SK-N-SH treated with all-trans-retinoic acid at 6 μM for 48 hours (cell line): ENCODE results near the gene UNC119B.

Source experiments
- ATAC-seq: fragments of 200-7000 bp; cut with Tn5 transposase; 3 replicates; pipeline ENCODE4 v1.9.1; 2020; ENCODE audit warnings: mild to moderate bottlenecking, moderate library complexity
- ARNTL ChIP-seq: fragments of 450-650 bp; formaldehyde crosslinking; IDR thresholded peaks from 2 replicates; pipeline ENCODE4 v1.5.0; 2020; ENCODE audit warnings: low read depth, mild to moderate bottlenecking, moderate library complexity, borderline replicate concordance
- BACH2 ChIP-seq: fragments of 250-450 bp; sonication (Bioruptor Pico); IDR thresholded peaks from 2 replicates; pipeline ENCODE4 v1.9.0; 2021; ENCODE audit warnings: mild to moderate bottlenecking, borderline replicate concordance
- CSDC2 ChIP-seq: fragments of 250-450 bp; sonication (Bioruptor Pico); IDR thresholded peaks from 2 replicates; pipeline ENCODE4 v1.5.0; 2020; ENCODE audit warnings: mild to moderate bottlenecking, moderate library complexity
- CSRNP3 ChIP-seq: fragments of 250-450 bp; sonication (Bioruptor Pico); IDR thresholded peaks from 2 replicates; pipeline ENCODE4 v1.5.1; 2021; ENCODE audit warnings: mild to moderate bottlenecking, moderate library complexity
- ESRRG ChIP-seq: fragments of 250-450 bp; sonication (Bioruptor Pico); IDR thresholded peaks from 2 replicates; pipeline ENCODE4 v1.6.1; 2021; ENCODE audit warnings: mild to moderate bottlenecking
- ISL1 ChIP-seq: fragments of 250-450 bp; sonication (Bioruptor Pico); IDR thresholded peaks from 2 replicates; pipeline ENCODE4 v2.1.2; 2022; ENCODE audit warnings: mild to moderate bottlenecking, moderate library complexity
- OSR1 ChIP-seq: fragments of 250-450 bp; sonication (Bioruptor Pico); IDR thresholded peaks from 2 replicates; pipeline ENCODE4 v1.8.0; 2022; ENCODE audit warnings: moderate library complexity, mild to moderate bottlenecking, inconsistent platforms
- POU6F1 ChIP-seq: fragments of 250-450 bp; sonication (Bioruptor Pico); IDR thresholded peaks from 2 replicates; pipeline ENCODE4 v1.8.0; 2021; ENCODE audit warnings: low read depth, mild to moderate bottlenecking, moderate library complexity, borderline replicate concordance
- PPARA ChIP-seq: fragments of 250-450 bp; sonication (Bioruptor Pico); IDR thresholded peaks from 2 replicates; pipeline ENCODE4 v1.5.0; 2020; ENCODE audit warnings: mild to moderate bottlenecking, borderline replicate concordance
- RARB ChIP-seq: fragments of 250-450 bp; sonication (Bioruptor Pico); IDR thresholded peaks from 2 replicates; pipeline ENCODE4 v1.8.0; 2021; ENCODE audit warnings: mild to moderate bottlenecking, moderate library complexity
- SNAI2 ChIP-seq: fragments of 250-450 bp; sonication (Bioruptor Pico); IDR thresholded peaks from 2 replicates; pipeline ENCODE4 v1.5.0; 2020; ENCODE audit warnings: mild to moderate bottlenecking, moderate library complexity
- TCF4 ChIP-seq: fragments of 250-450 bp; sonication (Bioruptor Pico); IDR thresholded peaks from 2 replicates; pipeline ENCODE4 v1.8.0; 2021; ENCODE audit warnings: mild to moderate bottlenecking, moderate library complexity, borderline replicate concordance
- TOX ChIP-seq: fragments of 250-450 bp; sonication (Bioruptor Pico); IDR thresholded peaks from 2 replicates; pipeline ENCODE4 v1.8.0; 2021; ENCODE audit warnings: mild to moderate bottlenecking, moderate library complexity, borderline replicate concordance
- TSHZ2 ChIP-seq: fragments of 250-450 bp; sonication (Bioruptor Pico); IDR thresholded peaks from 2 replicates; pipeline ENCODE4 v1.5.0; 2020; ENCODE audit warnings: mild to moderate bottlenecking, moderate library complexity
- ZC3H10 ChIP-seq: fragments of 250-450 bp; sonication (Bioruptor Pico); IDR thresholded peaks from 2 replicates; pipeline ENCODE4 v1.5.1; 2021; ENCODE audit warnings: mild to moderate bottlenecking, moderate library complexity
- ZFP3 ChIP-seq: fragments of 250-450 bp; sonication (Bioruptor Pico); IDR thresholded peaks from 2 replicates; pipeline ENCODE4 v1.5.0; 2020; ENCODE audit warnings: mild to moderate bottlenecking, moderate library complexity
- ZNF565 ChIP-seq: fragments of 450-650 bp; formaldehyde crosslinking; conservative IDR thresholded peaks from 2 replicates; pipeline ENCODE4 v1.5.0; 2020; ENCODE audit warnings: low read depth, mild to moderate bottlenecking, moderate library complexity
- ZNF70 ChIP-seq: fragments of 450-650 bp; formaldehyde crosslinking; IDR thresholded peaks from 2 replicates; pipeline ENCODE4 v1.5.0; 2020; ENCODE audit warnings: mild to moderate bottlenecking, moderate library complexity
- ZNF8 ChIP-seq: fragments of 450-650 bp; formaldehyde crosslinking; IDR thresholded peaks from 2 replicates; pipeline ENCODE4 v1.5.0; 2020; ENCODE audit warnings: mild to moderate bottlenecking, moderate library complexity
- TF ChIP-seq, protein P1 (sequence below): fragments of 250-450 bp; sonication (Bioruptor Pico); IDR thresholded peaks from 2 replicates; pipeline ENCODE4 v1.8.0; 2020; ENCODE audit warnings: mild to moderate bottlenecking, moderate library complexity, borderline replicate concordance

Gene UNC119B

DNA sequence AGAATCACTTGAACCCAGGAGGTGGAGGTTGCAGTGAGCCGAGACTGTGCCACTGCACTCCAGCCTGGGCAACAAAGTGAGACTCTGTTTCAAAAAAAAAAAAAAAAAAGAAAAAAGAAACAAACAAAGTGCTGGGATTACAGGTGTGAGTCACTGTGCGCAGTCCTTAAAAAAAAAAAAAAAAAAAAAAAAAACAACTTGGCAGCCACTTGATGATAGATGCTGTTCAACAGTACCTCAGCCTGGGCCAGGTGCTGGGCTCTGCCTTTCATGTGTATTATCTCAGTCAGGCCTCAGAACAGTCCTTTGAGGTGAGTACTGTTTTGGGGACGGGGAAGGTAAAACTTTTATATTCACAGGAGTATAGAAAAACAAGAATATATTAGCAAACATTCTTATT is 24.9 kb downstream of the UNC119B start:
- no peak for ATAC-seq
- TF ChIP-seq TOX (CRISPR knock-in tag) (no peak), ZNF565 (CRISPR knock-in tag) (no peak), ZC3H10 (no peak), CSRNP3 (CRISPR knock-in tag) (no peak), OSR1 (CRISPR knock-in tag) (no peak), ESRRG (CRISPR knock-in tag) (no peak), ZNF8 (CRISPR knock-in tag) (no peak), RARB (CRISPR knock-in tag) (no peak), ARNTL (CRISPR knock-in tag) (no peak), TSHZ2 (no peak)

- no peak for TF ChIP-seq ZNF70 (CRISPR knock-in tag)
- TF ChIP-seq TCF4 (CRISPR knock-in tag), result no peak
- TF ChIP-seq CSDC2 (CRISPR knock-in tag), result no peak
- no peak for TF ChIP-seq CSRNP3 (CRISPR knock-in tag)
- no peak for TF ChIP-seq BACH2 (CRISPR knock-in tag)
- TF ChIP-seq TSHZ2, result no peak
- no peak for TF ChIP-seq TOX (CRISPR knock-in tag)
- TF ChIP-seq ISL1 (CRISPR knock-in tag), result no peak
- no peak for TF ChIP-seq ZFP3 (CRISPR knock-in tag)
- TF ChIP-seq SNAI2 (CRISPR knock-in tag), result no peak
- TF ChIP-seq ZNF565 (CRISPR knock-in tag), result no peak
- TF ChIP-seq PPARA, result no peak
- no peak for TF ChIP-seq ESRRG (CRISPR knock-in tag)
- TF ChIP-seq POU6F1 (CRISPR knock-in tag), result no peak
- TF ChIP-seq RARB (CRISPR knock-in tag), result no peak
- TF ChIP-seq, protein P1, sequence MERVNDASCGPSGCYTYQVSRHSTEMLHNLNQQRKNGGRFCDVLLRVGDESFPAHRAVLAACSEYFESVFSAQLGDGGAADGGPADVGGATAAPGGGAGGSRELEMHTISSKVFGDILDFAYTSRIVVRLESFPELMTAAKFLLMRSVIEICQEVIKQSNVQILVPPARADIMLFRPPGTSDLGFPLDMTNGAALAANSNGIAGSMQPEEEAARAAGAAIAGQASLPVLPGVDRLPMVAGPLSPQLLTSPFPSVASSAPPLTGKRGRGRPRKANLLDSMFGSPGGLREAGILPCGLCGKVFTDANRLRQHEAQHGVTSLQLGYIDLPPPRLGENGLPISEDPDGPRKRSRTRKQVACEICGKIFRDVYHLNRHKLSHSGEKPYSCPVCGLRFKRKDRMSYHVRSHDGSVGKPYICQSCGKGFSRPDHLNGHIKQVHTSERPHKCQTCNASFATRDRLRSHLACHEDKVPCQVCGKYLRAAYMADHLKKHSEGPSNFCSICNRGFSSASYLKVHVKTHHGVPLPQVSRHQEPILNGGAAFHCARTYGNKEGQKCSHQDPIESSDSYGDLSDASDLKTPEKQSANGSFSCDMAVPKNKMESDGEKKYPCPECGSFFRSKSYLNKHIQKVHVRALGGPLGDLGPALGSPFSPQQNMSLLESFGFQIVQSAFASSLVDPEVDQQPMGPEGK (CRISPR knock-in tag), result no peak
- no peak; the same call in 2 of the 3 replicates for ATAC-seq
Observed at GRCh38 chr12:120736404-120737331, 26.4 kb downstream of the UNC119B start.
